NCI-H2227 treated with DMSO at 0.1 percent for 48 hours (cell line): ENCODE measurements around the gene DRC7.
"Not testable (repeated sequence)": the region's sequence is repeated elsewhere in the genome, so short reads cannot be mapped to it uniquely, and the experiment has no call there.

ENCODE experiments used
- DNase-seq: peaks from one replicate; lab custom pipeline; 2025; lab: John Stamatoyannopoulos, UW

Gene DRC7

GRCh38 chr16:57660715-57661463 is 33.7 kb upstream of the DRC7 start:
- DNase-seq: no peak

DNA sequence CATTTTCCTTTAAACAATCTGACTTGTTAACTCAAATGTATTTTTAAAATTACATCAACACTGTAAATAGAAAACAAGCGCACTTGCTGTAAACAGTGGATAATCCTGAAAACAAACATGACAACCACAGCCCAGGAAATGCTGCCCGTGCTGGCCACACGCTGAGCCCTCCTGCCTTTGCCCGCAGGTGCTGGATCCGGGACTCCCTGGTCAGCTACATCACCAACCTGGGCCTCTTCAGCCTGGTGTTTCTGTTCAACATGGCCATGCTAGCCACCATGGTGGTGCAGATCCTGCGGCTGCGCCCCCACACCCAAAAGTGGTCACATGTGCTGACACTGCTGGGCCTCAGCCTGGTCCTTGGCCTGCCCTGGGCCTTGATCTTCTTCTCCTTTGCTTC is 33.1 kb upstream of the DRC7 start:
- DNase-seq: no peak

- no peak for DNase-seq
Measured at GRCh38 chr16:57661936-57662906, 32.4 kb upstream of the DRC7 start.

DNA sequence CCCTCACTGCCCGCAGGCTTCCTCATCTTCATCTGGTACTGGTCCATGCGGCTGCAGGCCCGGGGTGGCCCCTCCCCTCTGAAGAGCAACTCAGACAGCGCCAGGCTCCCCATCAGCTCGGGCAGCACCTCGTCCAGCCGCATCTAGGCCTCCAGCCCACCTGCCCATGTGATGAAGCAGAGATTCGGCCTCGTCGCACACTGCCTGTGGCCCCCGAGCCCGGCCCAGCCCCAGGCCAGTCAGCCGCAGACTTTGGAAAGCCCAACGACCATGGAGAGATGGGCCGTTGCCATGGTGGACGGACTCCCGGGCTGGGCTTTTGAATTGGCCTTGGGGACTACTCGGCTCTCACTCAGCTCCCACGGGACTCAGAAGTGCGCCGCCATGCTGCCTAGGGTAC is 31.2 kb upstream of the DRC7 start:
- no peak for DNase-seq

DNA sequence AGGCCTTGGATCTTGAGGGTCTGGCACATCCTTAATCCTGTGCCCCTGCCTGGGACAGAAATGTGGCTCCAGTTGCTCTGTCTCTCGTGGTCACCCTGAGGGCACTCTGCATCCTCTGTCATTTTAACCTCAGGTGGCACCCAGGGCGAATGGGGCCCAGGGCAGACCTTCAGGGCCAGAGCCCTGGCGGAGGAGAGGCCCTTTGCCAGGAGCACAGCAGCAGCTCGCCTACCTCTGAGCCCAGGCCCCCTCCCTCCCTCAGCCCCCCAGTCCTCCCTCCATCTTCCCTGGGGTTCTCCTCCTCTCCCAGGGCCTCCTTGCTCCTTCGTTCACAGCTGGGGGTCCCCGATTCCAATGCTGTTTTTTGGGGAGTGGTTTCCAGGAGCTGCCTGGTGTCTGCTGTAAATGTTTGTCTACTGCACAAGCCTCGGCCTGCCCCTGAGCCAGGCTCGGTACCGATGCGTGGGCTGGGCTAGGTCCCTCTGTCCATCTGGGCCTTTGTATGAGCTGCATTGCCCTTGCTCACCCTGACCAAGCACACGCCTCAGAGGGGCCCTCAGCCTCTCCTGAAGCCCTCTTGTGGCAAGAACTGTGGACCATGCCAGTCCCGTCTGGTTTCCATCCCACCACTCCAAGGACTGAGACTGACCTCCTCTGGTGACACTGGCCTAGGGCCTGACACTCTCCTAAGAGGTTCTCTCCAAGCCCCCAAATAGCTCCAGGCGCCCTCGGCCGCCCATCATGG is 30.5 kb upstream of the DRC7 start:
- no peak for DNase-seq

DNA sequence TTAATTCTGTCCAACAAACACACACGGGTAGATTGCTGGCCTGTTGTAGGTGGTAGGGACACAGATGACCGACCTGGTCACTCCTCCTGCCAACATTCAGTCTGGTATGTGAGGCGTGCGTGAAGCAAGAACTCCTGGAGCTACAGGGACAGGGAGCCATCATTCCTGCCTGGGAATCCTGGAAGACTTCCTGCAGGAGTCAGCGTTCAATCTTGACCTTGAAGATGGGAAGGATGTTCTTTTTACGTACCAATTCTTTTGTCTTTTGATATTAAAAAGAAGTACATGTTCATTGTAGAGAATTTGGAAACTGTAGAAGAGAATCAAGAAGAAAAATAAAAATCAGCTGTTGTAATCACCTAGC is 30.0 kb upstream of the DRC7 start:
- DNase-seq: no peak

DNA sequence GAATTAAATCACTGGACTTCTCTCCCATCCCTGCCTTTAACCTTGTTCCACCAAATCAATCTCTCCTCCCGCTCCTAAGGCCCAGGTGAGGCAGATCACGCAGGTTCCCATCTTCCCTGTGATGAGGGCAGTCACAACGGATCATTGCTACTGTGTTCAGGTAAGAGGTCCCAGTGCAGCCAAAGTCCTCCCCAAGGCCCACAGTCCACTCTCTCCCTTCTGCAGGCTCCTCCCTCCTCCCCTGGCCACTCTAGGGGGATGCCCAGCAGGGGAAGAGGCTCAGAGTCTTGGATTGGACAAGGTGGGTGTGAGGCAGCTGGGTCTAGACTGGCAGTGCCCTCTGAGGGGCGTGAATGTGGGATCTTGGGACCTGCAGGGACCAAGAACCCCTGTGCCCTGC is 29.1 kb upstream of the DRC7 start:
- no peak for DNase-seq

DNA sequence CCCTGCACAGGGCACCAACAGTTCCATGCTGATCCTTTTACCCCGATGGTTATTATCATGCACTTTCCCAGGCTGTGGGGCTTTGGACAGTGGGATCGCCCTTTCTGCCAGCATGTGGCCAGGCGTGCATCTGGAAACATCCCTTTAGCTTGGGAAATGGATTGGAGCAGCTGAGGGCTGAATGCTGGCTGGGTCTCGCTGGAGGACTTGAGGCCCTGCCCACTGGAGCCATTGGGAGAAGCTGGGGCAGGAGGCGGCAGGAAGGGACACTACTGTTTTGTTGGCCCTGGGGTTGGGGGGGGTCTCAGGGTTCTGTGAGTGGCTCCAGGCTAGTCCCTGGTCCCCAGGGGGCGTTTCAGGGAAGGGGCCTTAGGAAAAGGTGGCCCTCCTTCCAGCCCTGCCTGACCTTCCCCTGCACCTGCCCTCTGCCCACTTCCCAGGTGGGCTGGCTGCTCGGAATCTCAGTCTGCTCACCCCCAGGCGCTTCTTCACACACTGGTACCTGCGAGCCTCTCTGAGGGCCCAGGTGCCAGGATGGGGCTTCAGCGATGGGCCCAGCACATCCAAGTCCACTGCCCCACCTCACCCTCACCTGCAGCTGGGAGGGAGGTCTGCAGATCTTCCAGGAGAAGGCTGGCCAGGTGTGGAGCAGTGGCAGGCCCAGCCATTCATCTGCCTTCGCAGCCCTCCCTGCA is 28.1 kb upstream of the DRC7 start:
- DNase-seq: no peak

- DNase-seq: no peak
Measured at GRCh38 chr16:57667048-57667525, 27.5 kb upstream of the DRC7 start.

DNA sequence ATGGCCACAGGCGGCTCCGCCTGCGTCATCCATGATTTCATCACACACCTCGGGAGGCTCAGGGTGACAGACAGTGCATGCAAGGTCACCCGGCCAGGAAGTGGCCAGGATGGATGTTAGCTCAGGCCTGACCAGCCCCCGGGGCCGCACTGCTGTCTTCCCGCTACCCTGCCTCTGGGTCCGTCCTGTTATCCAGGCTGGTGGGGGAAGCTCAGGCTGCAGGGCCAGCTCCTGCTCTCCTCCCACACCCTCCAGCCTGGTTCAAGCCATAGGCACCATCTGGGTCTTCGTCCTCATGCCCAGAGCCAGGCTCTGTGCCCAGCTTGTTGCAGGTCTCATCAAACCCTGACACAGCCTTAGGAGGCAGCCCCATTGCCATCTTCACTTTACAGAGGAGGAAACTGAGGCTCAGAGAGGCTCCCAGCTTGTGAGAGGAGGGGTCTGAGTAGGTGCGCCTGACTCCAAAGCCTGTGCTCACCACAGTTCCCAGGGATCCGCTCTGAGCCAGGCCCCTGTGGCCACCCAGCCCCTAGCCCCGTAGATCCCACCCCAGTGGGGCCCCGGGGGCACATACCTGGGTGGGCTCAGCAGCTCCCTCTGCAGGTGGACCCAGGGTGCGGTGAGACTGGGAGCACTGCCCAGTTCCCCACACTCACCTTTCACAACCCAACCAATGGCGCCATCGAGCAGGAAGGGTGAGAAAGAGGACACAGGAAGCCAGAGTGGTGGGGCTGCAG is 26.9 kb upstream of the DRC7 start:
- DNase-seq: no peak

DNA sequence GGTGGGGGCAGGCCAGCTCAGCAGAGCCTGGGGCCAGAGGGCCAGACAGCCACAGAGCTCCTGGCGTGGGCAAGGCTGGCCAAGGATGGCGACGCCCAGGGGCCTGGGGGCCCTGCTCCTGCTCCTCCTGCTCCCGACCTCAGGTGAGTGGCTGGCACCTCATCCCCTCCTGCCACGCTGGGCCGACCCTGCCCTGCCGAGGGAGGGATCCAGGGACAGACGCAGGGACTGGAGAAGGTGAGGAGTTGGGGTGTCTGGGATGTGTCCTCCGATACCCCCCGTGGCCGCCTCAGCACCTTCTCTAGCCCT is 26.4 kb upstream of the DRC7 start, which contains the start of gene ADGRG3:
ADGRG3 (plus strand) TSS at position 44 of the 309 bp plus-strand sequence; CDS start at position 86, 42 bp downstream.
- DNase-seq: no peak

GRCh38 chr16:57668630-57669475 is 25.8 kb upstream of the DRC7 start:
- no peak for DNase-seq

DNA sequence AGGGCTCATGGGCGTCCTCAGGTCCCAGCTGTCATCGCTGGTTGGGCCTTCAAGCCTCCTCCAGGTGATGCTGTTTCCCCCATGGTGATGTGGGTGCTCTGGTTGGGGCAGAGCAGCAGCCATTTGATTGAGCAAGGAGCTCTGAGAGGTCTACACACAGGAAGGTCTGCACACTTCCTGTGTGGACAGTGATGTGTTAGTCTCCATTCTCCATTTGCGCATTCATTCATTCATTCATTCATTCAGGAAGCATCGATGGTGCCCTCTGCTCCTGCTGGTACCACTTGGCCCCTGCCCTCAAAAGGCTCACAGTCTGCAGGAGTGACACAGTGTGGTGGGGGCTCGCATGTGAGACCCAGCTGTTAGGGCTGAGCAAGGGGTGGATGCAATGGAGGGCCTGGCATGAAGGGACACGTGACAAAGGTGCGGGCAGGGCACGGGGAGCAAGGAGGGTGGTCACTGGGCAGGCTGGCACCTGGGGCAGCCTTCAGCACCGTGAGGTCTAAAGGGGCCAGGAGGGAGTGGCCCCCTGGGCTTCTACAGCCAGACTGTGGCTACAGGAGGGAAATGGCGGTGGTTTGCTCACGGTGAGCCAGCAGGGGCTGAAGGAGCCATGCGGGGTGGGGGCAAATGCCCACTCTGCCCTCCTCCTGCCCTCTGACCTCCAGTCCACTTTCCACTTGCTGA is 25.0 kb upstream of the DRC7 start:
- no peak for DNase-seq

DNA sequence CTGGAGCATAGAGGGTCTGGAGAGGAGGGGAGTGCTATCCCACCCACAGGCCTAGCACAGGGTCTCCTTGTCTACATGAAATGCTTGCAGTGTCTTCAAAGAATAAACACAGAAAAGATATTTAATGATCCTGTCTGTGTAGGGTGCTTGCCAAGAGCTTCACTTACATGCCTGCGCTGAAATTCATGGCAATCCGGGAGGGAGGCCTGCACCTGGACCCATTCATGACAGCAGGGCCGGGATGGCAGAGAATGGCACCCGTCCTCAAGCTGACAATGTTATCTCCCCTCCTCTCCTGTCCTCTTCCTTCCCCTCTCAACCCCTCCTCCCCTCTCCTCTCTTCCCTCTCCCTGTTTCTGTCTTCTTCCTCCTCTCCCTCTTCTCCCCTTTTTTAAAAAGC is 24.4 kb upstream of the DRC7 start:
- no peak for DNase-seq

GRCh38 chr16:57671451-57671850 is 23.2 kb upstream of the DRC7 start:
- not testable (repeated sequence) for DNase-seq

DNA sequence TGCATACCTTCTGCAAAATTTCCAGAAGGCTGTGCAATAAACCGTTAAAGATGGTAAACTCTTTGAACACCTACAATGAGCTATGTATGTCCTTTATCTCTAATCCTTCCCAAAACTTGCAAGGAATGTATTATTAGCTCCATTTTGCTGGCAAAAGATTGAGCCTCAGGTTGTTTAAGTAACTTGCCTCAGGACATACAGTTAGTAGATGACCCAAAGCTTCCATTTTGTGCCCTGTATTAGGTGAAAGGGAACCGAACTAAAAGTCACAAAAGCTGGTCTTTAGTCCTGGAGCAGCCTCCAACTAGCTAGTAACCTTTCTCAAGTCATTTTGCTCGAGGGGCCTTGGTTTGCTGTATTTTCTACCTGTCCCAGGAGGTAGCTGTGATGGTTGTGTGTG is 22.2 kb upstream of the DRC7 start:
- DNase-seq: no peak

DNA sequence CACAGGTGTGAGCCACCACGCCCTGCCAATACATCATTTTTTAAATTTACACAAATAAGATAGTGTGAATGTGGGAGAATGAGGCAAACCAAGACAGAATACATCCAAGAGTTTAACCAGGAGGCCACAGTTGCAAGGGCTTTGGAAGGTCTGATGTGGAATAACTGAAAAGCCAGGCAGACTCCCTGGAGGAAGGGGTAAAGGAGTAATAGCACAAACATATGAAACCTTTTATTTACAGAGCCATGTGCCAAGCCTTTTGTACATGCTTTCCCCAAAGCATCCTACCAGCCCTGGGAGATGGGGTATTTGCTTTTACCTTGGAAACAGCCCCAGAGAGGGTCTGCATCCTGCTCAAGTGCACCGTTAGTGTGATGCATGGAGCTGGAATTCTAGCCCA is 21.8 kb upstream of the DRC7 start:
- no peak for DNase-seq

- no peak for DNase-seq
Measured at GRCh38 chr16:57675741-57676551, 18.7 kb upstream of the DRC7 start.
